ENCODE data around the gene CNMD. TPM values are rescaled to one million over a fixed set of nuclear protein-coding genes. Genes with fewer than 3 reads are reported as not detected.

CNMD gene
- total RNA-seq, 1 donor from 2014 or later, result not detected

DNA sequence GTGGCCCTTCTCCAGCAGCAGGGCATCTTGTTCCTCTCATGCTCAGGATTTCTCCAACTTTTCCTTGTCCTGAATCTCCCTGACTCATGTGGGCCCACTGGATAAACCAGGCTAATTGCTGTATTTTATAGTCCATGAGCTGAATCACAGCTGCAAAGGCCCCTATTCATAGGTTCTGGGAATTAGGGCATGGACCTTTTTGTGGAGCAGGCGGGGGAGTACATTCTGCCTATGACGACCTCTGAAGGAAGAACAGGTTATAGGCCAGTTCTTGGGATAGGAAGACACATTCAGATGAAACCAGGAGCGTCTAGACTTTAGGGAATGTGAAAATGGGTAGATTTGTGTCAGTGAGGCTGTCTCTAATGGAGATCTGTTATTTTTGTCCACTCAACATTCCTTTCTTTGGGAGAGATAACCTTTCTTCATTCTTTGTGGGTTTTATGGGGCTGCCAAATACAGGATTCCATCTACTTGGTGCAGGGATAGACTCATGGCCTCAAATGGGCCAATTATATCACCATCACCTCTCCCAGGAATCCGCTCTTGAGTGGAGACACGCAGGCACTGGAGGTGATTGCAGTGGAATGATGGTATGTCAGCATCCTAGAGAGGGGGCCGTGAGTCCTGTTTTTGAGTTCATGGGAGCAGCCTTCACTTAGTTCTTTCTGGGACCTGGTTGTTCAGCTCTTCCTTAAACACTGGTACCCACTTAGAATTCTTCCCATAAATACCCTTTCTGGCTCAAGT, 45.1 kb upstream of the CNMD start:
- Histone ChIP-seq H3K9me3 (no peaks in the 10 kb centered on the region), H3K36me3 (no peaks in the 10 kb centered on the region), H3K4me3 (no peak overlapping the region), H3K27ac (no peak overlapping the region), H3K4me1 (no peaks in the 10 kb centered on the region), H3K27me3 (no peaks in the 10 kb centered on the region)
- intact Hi-C loops (cut with DNase I), result no loop called here
- ATAC-seq (no peak), DNase-seq (no peak)
- TF ChIP-seq, protein P1, sequence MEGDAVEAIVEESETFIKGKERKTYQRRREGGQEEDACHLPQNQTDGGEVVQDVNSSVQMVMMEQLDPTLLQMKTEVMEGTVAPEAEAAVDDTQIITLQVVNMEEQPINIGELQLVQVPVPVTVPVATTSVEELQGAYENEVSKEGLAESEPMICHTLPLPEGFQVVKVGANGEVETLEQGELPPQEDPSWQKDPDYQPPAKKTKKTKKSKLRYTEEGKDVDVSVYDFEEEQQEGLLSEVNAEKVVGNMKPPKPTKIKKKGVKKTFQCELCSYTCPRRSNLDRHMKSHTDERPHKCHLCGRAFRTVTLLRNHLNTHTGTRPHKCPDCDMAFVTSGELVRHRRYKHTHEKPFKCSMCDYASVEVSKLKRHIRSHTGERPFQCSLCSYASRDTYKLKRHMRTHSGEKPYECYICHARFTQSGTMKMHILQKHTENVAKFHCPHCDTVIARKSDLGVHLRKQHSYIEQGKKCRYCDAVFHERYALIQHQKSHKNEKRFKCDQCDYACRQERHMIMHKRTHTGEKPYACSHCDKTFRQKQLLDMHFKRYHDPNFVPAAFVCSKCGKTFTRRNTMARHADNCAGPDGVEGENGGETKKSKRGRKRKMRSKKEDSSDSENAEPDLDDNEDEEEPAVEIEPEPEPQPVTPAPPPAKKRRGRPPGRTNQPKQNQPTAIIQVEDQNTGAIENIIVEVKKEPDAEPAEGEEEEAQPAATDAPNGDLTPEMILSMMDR (IDR thresholded peaks at IDR 0.05), result no peak

DNA sequence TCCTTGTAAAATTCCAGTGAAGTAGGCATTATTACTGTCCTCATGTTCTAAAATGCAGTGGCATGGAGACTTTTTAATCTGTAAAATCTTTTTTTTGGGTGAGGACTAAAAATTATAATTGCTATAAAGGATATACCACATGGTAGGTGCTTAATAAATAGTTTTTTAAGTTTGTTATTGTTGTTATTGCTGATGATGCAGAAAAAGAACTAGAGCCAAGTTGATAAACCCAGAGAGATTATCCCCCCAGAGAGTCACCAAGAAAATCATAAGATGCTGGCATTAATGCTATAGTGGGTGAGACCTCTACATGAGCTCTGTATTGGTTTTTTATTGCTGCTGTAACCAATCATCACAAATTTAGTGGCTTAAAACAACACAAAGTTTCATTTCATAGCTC, 44.3 kb upstream of the CNMD start:
- Histone ChIP-seq H3K4me3 (no peak overlapping the region), H3K4me1 (no peaks in the 10 kb centered on the region), H3K27me3 (no peaks in the 10 kb centered on the region), H3K27ac (no peak overlapping the region), H3K9me3 (no peaks in the 10 kb centered on the region), H3K36me3 (no peaks in the 10 kb centered on the region)
- intact Hi-C loops (cut with DNase I), result no loop called here
- no peak for ATAC-seq
- DNase-seq, result no peak
- TF ChIP-seq, protein P1 (IDR thresholded peaks at IDR 0.05), result no peak

DNA sequence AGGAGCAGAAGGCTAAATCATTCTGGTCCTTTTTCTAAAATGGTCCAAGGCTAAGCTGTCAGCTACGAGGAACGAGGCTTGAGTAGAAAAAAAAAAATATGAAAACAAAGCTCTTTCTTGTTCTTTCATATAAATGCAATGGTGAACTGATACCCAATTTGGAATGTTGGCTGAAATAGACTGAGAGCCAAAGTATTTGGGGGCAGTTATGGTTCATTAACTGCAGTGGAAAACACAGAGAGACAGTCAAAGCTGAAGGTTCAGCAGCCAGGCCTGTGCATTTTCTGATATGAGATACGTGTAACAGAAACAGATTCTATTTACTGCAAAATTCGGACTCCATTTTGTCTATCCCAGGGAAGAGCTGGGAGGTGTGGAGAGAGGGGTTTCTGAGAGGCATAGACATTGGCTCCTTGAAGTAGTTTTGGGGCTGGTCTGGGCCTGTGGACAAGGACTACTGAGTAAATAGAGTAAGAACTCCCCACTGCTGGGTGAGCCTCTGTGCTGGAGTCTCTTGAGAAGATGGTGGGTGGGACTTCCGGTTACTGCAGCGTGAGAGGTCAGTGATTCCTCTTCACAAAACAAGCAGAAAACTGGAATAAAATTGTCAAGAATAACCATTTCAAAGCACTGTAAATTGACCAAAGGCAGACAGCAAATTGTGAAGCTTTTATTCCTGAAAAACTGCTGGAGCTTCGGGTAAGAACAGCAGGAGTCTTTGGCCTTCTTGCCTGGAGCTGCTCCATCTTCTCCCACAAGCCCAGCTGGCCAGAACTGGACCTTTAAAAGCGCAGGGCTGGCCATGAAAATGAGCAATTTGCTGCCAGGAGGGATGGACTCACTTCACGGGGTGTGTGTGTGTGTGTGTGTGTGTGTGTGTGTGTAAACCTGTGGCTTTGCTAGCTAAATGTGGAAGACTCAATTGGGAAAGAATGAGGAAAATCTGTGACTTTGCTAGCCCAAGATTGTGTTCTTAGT, 43.1 kb upstream of the CNMD start:
- no peak overlapping the region for H3K4me3 ChIP-seq
- intact Hi-C loops (cut with DNase I), result no loop called here
- DNase-seq (no peak), ATAC-seq (no peak)
- no peaks in the 10 kb centered on the region for H3K4me1 ChIP-seq
- no peak overlapping the region for H3K27ac ChIP-seq
- no peaks in the 10 kb centered on the region for H3K9me3 ChIP-seq
- TF ChIP-seq, protein P1 (IDR thresholded peaks at IDR 0.05), result no peak
- no peaks in the 10 kb centered on the region for H3K36me3 ChIP-seq
- no peaks in the 10 kb centered on the region for H3K27me3 ChIP-seq

DNA sequence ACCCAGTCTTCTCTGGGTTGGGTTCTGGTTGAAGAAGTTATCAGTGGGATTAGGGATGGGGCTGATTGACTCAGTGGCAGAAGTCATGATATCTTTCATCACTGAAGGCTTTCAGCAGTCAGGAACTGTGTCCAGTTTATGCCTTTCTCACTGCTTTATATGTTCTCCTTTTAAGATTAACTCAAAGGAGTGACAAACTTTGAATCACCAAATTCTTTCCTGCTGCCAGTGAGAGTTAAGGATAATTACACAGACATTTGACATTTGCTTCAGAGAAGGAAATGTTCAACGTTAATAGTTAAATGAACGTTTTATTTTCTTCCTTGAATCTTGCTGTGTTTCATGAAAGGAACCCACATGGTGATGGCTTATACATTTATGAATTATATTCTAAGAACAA, 41.0 kb upstream of the CNMD start:
- Histone ChIP-seq H3K36me3 (no peaks in the 10 kb centered on the region), H3K9me3 (no peaks in the 10 kb centered on the region), H3K27ac (no peak overlapping the region), H3K27me3 (no peaks in the 10 kb centered on the region), H3K4me1 (no peaks in the 10 kb centered on the region), H3K4me3 (no peak overlapping the region)
- DNase-seq, result no peak
- no peak for ATAC-seq
- intact Hi-C loops (cut with DNase I), result no loop called here
- TF ChIP-seq, protein P1 (IDR thresholded peaks at IDR 0.05), result no peak

DNA sequence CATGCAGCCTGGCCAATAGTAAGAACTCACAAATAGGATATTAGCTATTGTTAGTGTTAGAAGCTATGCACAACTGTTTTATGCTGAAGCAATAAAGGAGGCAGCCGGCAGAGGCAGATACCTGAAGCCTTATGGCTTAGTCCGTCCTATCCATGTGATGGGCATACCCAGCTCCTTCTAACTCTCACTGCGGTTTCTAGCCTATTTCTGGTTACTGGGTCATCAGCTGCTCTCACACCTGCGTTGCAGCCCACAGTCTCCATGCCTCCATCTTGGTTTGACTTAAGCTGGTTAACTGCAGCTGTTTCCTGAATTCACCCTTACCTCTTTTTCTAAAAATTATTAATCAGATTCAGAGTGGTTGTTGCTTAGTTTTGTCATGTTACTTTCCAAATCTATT, 40.5 kb upstream of the CNMD start:
- H3K9me3 ChIP-seq, result no peaks in the 10 kb centered on the region
- ATAC-seq (no peak), DNase-seq (no peak)
- H3K4me1 ChIP-seq, result no peaks in the 10 kb centered on the region
- TF ChIP-seq, protein P1 (IDR thresholded peaks at IDR 0.05), result no peak
- H3K36me3 ChIP-seq, result no peaks in the 10 kb centered on the region
- H3K27me3 ChIP-seq, result no peaks in the 10 kb centered on the region
- H3K4me3 ChIP-seq, result no peak overlapping the region
- intact Hi-C loops (cut with DNase I), result no loop called here
- no peak overlapping the region for H3K27ac ChIP-seq
